K562 (cell line): Measurements from ENCODE around the gene NAXD. TPM values are rescaled to one million over a fixed set of nuclear protein-coding genes. Genes with fewer than 3 reads are reported as not detected.

ENCODE experiments used
- ATAC-seq: fragments of 200-7000 bp; cut with Tn5 transposase; 3 replicates; pipeline ENCODE4 v1.9.1; 2020; ENCODE audit warnings: moderate library complexity
- BruUV-seq: library from RNA; stranded (reverse); fragments of 400-500 nt; replicated peaks from 2 replicates; lab custom pipeline; 2021; lab: Mats Ljungman, UMichigan
- CTCF ChIA-PET: fragments of 300-600 bp; formaldehyde crosslinking; extraction: SDS; loops from one replicate; lab custom pipeline; 2021; ENCODE audit warnings: low intra/inter-chr PET ratio; lab: Yijun Ruan, JAX
- POLR2A ChIA-PET: fragments of 300-600, 350-650 bp; sonication (Branson Sonifier 250); formaldehyde crosslinking; extraction: SDS; loops from one replicate; lab custom pipeline; 2021; ENCODE audit warnings: antibody characterized with exemption, inconsistent platforms; lab: Yijun Ruan, JAX
- DNase-seq, 4 experiments: peaks; one replicate each; pipeline versions ENCODE4 v3.0.0 to v3.0.0-alpha.2; 2011 to 2018; ENCODE audit warnings: low spot score in 3 of 4, mixed read lengths in 3 of 4; ENCODE audit errors: extremely low read depth in 1 of 4
- FAIRE-seq: peaks from 2 replicates; lab custom pipeline; 2011; peaks lifted over from hg19 to GRCh38; lab: Jason Lieb, UNC
- H2AFZ ChIP-seq: 2 replicates; pipeline ENCODE4 v1.6.0; 2011; ENCODE audit warnings: low read depth, low read length, control low read depth, inconsistent platforms
- H3K27ac ChIP-seq: fragments of 200-600 bp; 3 replicates; pipeline ENCODE4 v1.8.0; 2011; ENCODE audit warnings: low read depth, mild to moderate bottlenecking, control low read depth, inconsistent platforms, low read length, moderate library complexity, mixed read lengths; ENCODE audit errors: extremely low read depth
- H3K27me3 ChIP-seq, 2 experiments: fragments of 300-600 bp in 1 of 2; 2 replicates in 1 of 2; 3 replicates in 1 of 2; pipeline versions ENCODE4 v1.6.0 to v1.8.0; 2011; ENCODE audit warnings: inconsistent platforms in 2 of 2, low read length in 2 of 2, mild to moderate bottlenecking in 1 of 2, mixed read lengths in 1 of 2, moderate library complexity in 1 of 2; ENCODE audit not compliant: control insufficient read depth in 2 of 2, insufficient read depth in 2 of 2
- H3K36me3 ChIP-seq: fragments of 300-600 bp; 3 replicates; pipeline ENCODE4 v1.8.0; 2011; ENCODE audit warnings: mild to moderate bottlenecking, low read length, inconsistent platforms; ENCODE audit not compliant: control insufficient read depth, insufficient read depth
- H3K4me1 ChIP-seq, 2 experiments: fragments of 200-600 bp in 1 of 2; replicated peaks in 1 of 2; 2 replicates in 1 of 2; 3 replicates in 1 of 2; pipeline versions ENCODE4 v1.5.1 to v1.8.0; 2011; ENCODE audit warnings: inconsistent platforms in 2 of 2, low read length in 2 of 2, mild to moderate bottlenecking in 1 of 2, mixed read lengths in 1 of 2, moderate library complexity in 1 of 2; ENCODE audit not compliant: control insufficient read depth in 2 of 2, insufficient read depth in 2 of 2
- H3K4me2 ChIP-seq: 2 replicates; pipeline ENCODE4 v1.6.1; 2011; ENCODE audit warnings: low read length, control low read depth, inconsistent platforms, mixed read lengths; ENCODE audit not compliant: insufficient read depth
- H3K4me3 ChIP-seq: fragments of 200-600 bp; sonication (generic), shearing (Covaris generic); 2 replicates; pipeline ENCODE4 v1.5.1; 2016; ENCODE audit warnings: control low read depth, inconsistent platforms
- H3K79me2 ChIP-seq: fragments of 200-600 bp; 3 replicates; pipeline ENCODE4 v1.8.0; 2011; ENCODE audit warnings: low read length, inconsistent platforms; ENCODE audit not compliant: control insufficient read depth, insufficient read depth
- H3K9ac ChIP-seq, 2 experiments: 2 replicates each; pipeline versions ENCODE4 v1.6.0 to v1.6.1; 2011; ENCODE audit warnings: low read depth in 2 of 2, low read length in 2 of 2, control low read depth in 1 of 2, inconsistent platforms in 1 of 2, mild to moderate bottlenecking in 1 of 2, mixed read lengths in 1 of 2; ENCODE audit not compliant: insufficient read depth in 1 of 2
- H3K9me1 ChIP-seq: one replicate; pipeline ENCODE4 v1.6.0; 2011; ENCODE audit warnings: inconsistent platforms, mild to moderate bottlenecking, low read length, moderate library complexity; ENCODE audit not compliant: control insufficient read depth, insufficient read depth
- H3K9me3 ChIP-seq: replicated peaks from 2 replicates; pipeline ENCODE4 v1.5.1; 2011; ENCODE audit warnings: low read depth, low read length, inconsistent platforms; ENCODE audit not compliant: control insufficient read depth, insufficient read depth
- H4K20me1 ChIP-seq: replicated peaks from 2 replicates; pipeline ENCODE4 v1.6.1; 2011; ENCODE audit warnings: low read length, inconsistent platforms, mixed read lengths; ENCODE audit not compliant: control insufficient read depth, insufficient read depth
- EHMT2 ChIP-seq: fragments of 450-650 bp; IDR thresholded peaks from 2 replicates; pipeline ENCODE4 v1.6.1; 2018; ENCODE audit warnings: antibody characterized with exemption
- KDM2B ChIP-seq: fragments of 250-450 bp; sonication (Bioruptor Pico); IDR thresholded peaks from 2 replicates; pipeline ENCODE4 v1.8.0; 2021; ENCODE audit warnings: mild to moderate bottlenecking, moderate library complexity
- PBX2 ChIP-seq, 2 experiments: IDR thresholded peaks in 1 of 2; conservative IDR thresholded peaks in 1 of 2; 2 replicates each; pipeline ENCODE4 v1.6.1; 2016; ENCODE audit warnings: low read depth in 2 of 2, mild to moderate bottlenecking in 1 of 2, missing compliant biosample characterization in 1 of 2, missing genetic modification characterization in 1 of 2, moderate library complexity in 1 of 2
- TEAD1 ChIP-seq, 2 experiments: fragments of 450-650 bp in 1 of 2; sonication (generic) in 1 of 2; formaldehyde crosslinking; IDR thresholded peaks; 2 replicates each; pipeline versions ENCODE4 v1.4.0 to v1.8.0; 2020 to 2022; ENCODE audit warnings: mild to moderate bottlenecking in 2 of 2, missing genetic modification reagents in 1 of 2
- ZNF3 ChIP-seq: fragments of 250-450 bp; sonication (Bioruptor Pico); IDR thresholded peaks from 2 replicates; pipeline ENCODE4 v1.5.0; 2021; ENCODE audit warnings: mild to moderate bottlenecking, moderate library complexity
- ZNF785 ChIP-seq: fragments of 250-450 bp; sonication (Bioruptor Pico); IDR thresholded peaks from 2 replicates; pipeline ENCODE4 v1.4.0; 2020; ENCODE audit warnings: mild to moderate bottlenecking
- WGBS: fragments of 100-300 bp; shearing (Covaris generic); methylation state at CpG from one replicate; pipeline ENCODE4 v1.1.6; 2016; ENCODE audit warnings: low coverage, mixed read lengths; ENCODE audit not compliant: insufficient coverage; ENCODE audit errors: missing lambda C conversion rate; 5-methylcytosine and 5-hydroxymethylcytosine counted together
- in situ Hi-C: fragments of 300-500 bp; cut with MboI; formaldehyde crosslinking; loops from 4 replicates; pipeline ENCODE4 v1.15.0; 2018; ENCODE audit warnings: inconsistent platforms, mixed read lengths
- intact Hi-C: fragments of 100-400 bp; cut with micrococcal nuclease; formaldehyde crosslinking; loops from 2 replicates; pipeline ENCODE4 v1.14.2; 2022
- polyA plus RNA-seq, 8 experiments: library from polyadenylated mRNA; depleted of rRNA in 4 of 8; stranded (reverse) in 5 of 8; unstranded in 3 of 8; fragments of >200 nt; fragmentation: Nextera tagmentation in 2 of 8; fragmentation: Illumina TruSeq in 1 of 8; extraction: Ambion mirVana in 2 of 8; extraction: Trizol in 1 of 8; gene quantifications; 2 replicates each; pipeline versions ENCODE4 v1.2.1 to v1.2.3, GENCODE V29; 2011 to 2014; ENCODE audit warnings: inconsistent platforms in 1 of 8, missing spikeins in 1 of 8
- total RNA-seq, 7 experiments: library from RNA; depleted of rRNA in 6 of 7; stranded (reverse); fragments of >200 nt in 6 of 7; fragmentation: Illumina TruSeq in 2 of 7; extraction: Trizol in 2 of 7; gene quantifications; 2 replicates each; pipeline versions ENCODE4 v1.2.1 to v1.2.3, GENCODE V29; 2011 to 2021; ENCODE audit warnings: low replicate concordance in 1 of 7
- TF ChIP-seq, protein P1 (sequence below): fragments of 250-450 bp; sonication (Bioruptor Pico); IDR thresholded peaks from 2 replicates; pipeline ENCODE4 v1.4.0; 2020
- TF ChIP-seq, protein P2 (sequence below): IDR thresholded peaks from 2 replicates; pipeline ENCODE4 v1.6.1; 2016; ENCODE audit warnings: missing genetic modification characterization, missing compliant biosample characterization
- TF ChIP-seq, protein P3 (sequence below): fragments of 250-450 bp; sonication (Bioruptor Pico); IDR thresholded peaks from 2 replicates; pipeline ENCODE4 v1.9.0; 2021; ENCODE audit warnings: mild to moderate bottlenecking, inconsistent platforms

NAXD gene
- total and polyA plus RNA-seq, 9 of the 15 experiments (the other 6 are each of a cell fraction or from before 2014, with no cell fraction given), result 0.59 to 20.6 (median 13.0) TPM

GRCh38 chr13:110572778-110573118, 42.6 kb upstream of the NAXD start:
- no TSS peak for BruUV-seq
- DNase-seq (no peak), ATAC-seq (no peak), FAIRE-seq (no peak)
- Histone ChIP-seq H3K4me1 (peaks cover 21 to 22% of the 10 kb centered on the region in 2 experiments; a peak in 4 of 5 replicates), H3K9ac (no peak overlapping the region), H3K27me3 (no peaks in the 10 kb centered on the region; a peak in 1 of 5 replicates), H3K4me2 (no peak overlapping the region), H3K4me3 (no peak overlapping the region), H3K79me2 (no peaks in the 10 kb centered on the region), H4K20me1 (no peaks in the 10 kb centered on the region), H3K9me3 (no peaks in the 10 kb centered on the region; the same call in 1 of the 2 replicates), H2AFZ (no peak overlapping the region), H3K36me3 (no peaks in the 10 kb centered on the region), H3K27ac (no peak overlapping the region), H3K9me1 (no peaks in the 10 kb centered on the region)
- CTCF ChIA-PET, result interaction anchor here (0.9 kb wide), 1 partner anchor 117 kb away, joined by 3 read pairs; no protein-coding TSS in a partner anchor
- POLR2A ChIA-PET, result interaction anchor here (0.5 kb wide), 1 partner anchor 65 kb away, joined by 3 read pairs; no protein-coding TSS in a partner anchor
- intact Hi-C loops (no loop called here), in situ Hi-C loops (no loop called here)
- 16% methylated on average over 2 of the region's 2 CpGs for WGBS
- TF ChIP-seq KDM2B (CRISPR knock-in tag), result no peak
- TF ChIP-seq TEAD1 (CRISPR knock-in tag; IDR thresholded peaks at IDR 0.05), result no peak
- TF ChIP-seq PBX2 (CRISPR knock-in tag; IDR thresholded peaks at IDR 0.05; ENCODE audit: low read depth), result no peak
- no peak for TF ChIP-seq PBX2 (tag; conservative IDR thresholded peaks at IDR 0.05; ENCODE audit: low read depth)
- TF ChIP-seq EHMT2, result no peak
- TF ChIP-seq, protein P1, sequence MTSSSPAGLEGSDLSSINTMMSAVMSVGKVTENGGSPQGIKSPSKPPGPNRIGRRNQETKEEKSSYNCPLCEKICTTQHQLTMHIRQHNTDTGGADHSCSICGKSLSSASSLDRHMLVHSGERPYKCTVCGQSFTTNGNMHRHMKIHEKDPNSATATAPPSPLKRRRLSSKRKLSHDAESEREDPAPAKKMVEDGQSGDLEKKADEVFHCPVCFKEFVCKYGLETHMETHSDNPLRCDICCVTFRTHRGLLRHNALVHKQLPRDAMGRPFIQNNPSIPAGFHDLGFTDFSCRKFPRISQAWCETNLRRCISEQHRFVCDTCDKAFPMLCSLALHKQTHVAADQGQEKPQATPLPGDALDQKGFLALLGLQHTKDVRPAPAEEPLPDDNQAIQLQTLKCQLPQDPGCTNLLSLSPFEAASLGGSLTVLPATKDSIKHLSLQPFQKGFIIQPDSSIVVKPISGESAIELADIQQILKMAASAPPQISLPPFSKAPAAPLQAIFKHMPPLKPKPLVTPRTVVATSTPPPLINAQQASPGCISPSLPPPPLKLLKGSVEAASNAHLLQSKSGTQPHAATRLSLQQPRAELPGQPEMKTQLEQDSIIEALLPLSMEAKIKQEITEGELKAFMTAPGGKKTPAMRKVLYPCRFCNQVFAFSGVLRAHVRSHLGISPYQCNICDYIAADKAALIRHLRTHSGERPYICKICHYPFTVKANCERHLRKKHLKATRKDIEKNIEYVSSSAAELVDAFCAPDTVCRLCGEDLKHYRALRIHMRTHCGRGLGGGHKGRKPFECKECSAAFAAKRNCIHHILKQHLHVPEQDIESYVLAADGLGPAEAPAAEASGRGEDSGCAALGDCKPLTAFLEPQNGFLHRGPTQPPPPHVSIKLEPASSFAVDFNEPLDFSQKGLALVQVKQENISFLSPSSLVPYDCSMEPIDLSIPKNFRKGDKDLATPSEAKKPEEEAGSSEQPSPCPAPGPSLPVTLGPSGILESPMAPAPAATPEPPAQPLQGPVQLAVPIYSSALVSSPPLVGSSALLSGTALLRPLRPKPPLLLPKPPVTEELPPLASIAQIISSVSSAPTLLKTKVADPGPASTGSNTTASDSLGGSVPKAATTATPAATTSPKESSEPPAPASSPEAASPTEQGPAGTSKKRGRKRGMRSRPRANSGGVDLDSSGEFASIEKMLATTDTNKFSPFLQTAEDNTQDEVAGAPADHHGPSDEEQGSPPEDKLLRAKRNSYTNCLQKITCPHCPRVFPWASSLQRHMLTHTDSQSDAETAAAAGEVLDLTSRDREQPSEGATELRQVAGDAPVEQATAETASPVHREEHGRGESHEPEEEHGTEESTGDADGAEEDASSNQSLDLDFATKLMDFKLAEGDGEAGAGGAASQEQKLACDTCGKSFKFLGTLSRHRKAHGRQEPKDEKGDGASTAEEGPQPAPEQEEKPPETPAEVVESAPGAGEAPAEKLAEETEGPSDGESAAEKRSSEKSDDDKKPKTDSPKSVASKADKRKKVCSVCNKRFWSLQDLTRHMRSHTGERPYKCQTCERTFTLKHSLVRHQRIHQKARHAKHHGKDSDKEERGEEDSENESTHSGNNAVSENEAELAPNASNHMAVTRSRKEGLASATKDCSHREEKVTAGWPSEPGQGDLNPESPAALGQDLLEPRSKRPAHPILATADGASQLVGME (CRISPR knock-in tag), result no peak
- TF ChIP-seq, protein P2, sequence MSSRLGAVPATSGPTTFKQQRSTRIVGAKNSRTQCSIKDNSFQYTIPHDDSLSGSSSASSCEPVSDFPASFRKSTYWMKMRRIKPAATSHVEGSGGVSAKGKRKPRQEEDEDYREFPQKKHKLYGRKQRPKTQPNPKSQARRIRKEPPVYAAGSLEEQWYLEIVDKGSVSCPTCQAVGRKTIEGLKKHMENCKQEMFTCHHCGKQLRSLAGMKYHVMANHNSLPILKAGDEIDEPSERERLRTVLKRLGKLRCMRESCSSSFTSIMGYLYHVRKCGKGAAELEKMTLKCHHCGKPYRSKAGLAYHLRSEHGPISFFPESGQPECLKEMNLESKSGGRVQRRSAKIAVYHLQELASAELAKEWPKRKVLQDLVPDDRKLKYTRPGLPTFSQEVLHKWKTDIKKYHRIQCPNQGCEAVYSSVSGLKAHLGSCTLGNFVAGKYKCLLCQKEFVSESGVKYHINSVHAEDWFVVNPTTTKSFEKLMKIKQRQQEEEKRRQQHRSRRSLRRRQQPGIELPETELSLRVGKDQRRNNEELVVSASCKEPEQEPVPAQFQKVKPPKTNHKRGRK (tag), result no peak
- no peak for TF ChIP-seq ZNF3
- TF ChIP-seq, protein P3, sequence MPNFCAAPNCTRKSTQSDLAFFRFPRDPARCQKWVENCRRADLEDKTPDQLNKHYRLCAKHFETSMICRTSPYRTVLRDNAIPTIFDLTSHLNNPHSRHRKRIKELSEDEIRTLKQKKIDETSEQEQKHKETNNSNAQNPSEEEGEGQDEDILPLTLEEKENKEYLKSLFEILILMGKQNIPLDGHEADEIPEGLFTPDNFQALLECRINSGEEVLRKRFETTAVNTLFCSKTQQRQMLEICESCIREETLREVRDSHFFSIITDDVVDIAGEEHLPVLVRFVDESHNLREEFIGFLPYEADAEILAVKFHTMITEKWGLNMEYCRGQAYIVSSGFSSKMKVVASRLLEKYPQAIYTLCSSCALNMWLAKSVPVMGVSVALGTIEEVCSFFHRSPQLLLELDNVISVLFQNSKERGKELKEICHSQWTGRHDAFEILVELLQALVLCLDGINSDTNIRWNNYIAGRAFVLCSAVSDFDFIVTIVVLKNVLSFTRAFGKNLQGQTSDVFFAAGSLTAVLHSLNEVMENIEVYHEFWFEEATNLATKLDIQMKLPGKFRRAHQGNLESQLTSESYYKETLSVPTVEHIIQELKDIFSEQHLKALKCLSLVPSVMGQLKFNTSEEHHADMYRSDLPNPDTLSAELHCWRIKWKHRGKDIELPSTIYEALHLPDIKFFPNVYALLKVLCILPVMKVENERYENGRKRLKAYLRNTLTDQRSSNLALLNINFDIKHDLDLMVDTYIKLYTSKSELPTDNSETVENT, result no peak
- TF ChIP-seq ZNF785, result no peak
